HepG2 (cell line): ENCODE results near the gene MORF4L1. TPM values are rescaled to one million over a fixed set of nuclear protein-coding genes. Genes with fewer than 3 reads are reported as not detected.
A peak's percentile ranks its signal among the peaks of the same experiment; 100 is the strongest.

ENCODE experiments used
- ATAC-seq: fragments of 200-7000 bp; cut with Tn5 transposase; 3 replicates; pipeline ENCODE4 v1.9.1; 2020; ENCODE audit warnings: mild to moderate bottlenecking, moderate library complexity
- BruUV-seq: library from RNA; stranded (reverse); fragments of 400-500 nt; replicated peaks from 2 replicates; lab custom pipeline; 2021; lab: Mats Ljungman, UMichigan
- CTCF ChIA-PET: fragments of 300-600 bp; formaldehyde crosslinking; extraction: SDS; loops from one replicate; lab custom pipeline; 2021; ENCODE audit warnings: low total read pairs, inconsistent platforms, low intra/inter-chr PET ratio; lab: Yijun Ruan, JAX
- POLR2A ChIA-PET: fragments of 350-600 bp; sonication (Branson Sonifier 250); formaldehyde crosslinking; loops from one replicate; lab custom pipeline; 2020; ENCODE audit warnings: antibody characterized with exemption, inconsistent platforms; lab: Yijun Ruan, JAX
- DNase-seq: peaks from one replicate; pipeline ENCODE4 v3.0.0-alpha.2; 2015; ENCODE audit warnings: low spot score
- FAIRE-seq: peaks from 3 replicates; lab custom pipeline; 2011; peaks lifted over from hg19 to GRCh38; lab: Jason Lieb, UNC
- H2AFZ ChIP-seq: one replicate; pipeline ENCODE4 v1.6.1; 2011; ENCODE audit warnings: low read length, inconsistent platforms
- H3K27ac ChIP-seq: fragments of 300-600 bp; 3 replicates; pipeline ENCODE4 v1.8.0; 2011; ENCODE audit warnings: mixed run types, mild to moderate bottlenecking, mixed read lengths, low read length, inconsistent platforms; ENCODE audit not compliant: insufficient read depth; ENCODE audit errors: extremely low read length
- H3K27me3 ChIP-seq, 2 experiments: fragments of 200-600 bp in 1 of 2; 2 replicates in 1 of 2; 3 replicates in 1 of 2; pipeline versions ENCODE4 v1.6.0 to v1.8.0; 2011; ENCODE audit warnings: low read length in 2 of 2, mild to moderate bottlenecking in 2 of 2, moderate library complexity in 2 of 2, inconsistent platforms in 1 of 2; ENCODE audit not compliant: insufficient read depth in 2 of 2, control insufficient read depth in 1 of 2
- H3K36me3 ChIP-seq, 2 experiments: fragments of 200-600 bp in 1 of 2; replicated peaks in 1 of 2; 2 replicates in 1 of 2; 3 replicates in 1 of 2; pipeline versions ENCODE4 v1.5.1 to v1.8.0; 2011; ENCODE audit warnings: low read length in 2 of 2, inconsistent platforms in 1 of 2; ENCODE audit not compliant: insufficient read depth in 2 of 2, control insufficient read depth in 1 of 2
- H3K4me1 ChIP-seq: 2 replicates; pipeline ENCODE4 v1.5.1; 2012; ENCODE audit warnings: low read length, inconsistent platforms; ENCODE audit not compliant: insufficient read depth
- H3K4me2 ChIP-seq: 2 replicates; pipeline ENCODE4 v1.6.0; 2011; ENCODE audit warnings: low read depth, low read length, inconsistent platforms
- H3K4me3 ChIP-seq, 3 experiments: fragments of 200-600 bp in 1 of 3; sonication (generic), shearing (Covaris generic) in 1 of 3; replicated peaks in 1 of 3; 2 replicates each; pipeline ENCODE4 v1.5.1; 2011 to 2016; ENCODE audit warnings: low read length in 3 of 3, inconsistent platforms in 2 of 3, low read depth in 2 of 3, mild to moderate bottlenecking in 2 of 3, control low read depth in 1 of 3, mixed read lengths in 1 of 3; ENCODE audit not compliant: insufficient read depth in 1 of 3
- H3K79me2 ChIP-seq: one replicate; pipeline ENCODE4 v1.6.1; 2011; ENCODE audit warnings: low read length, inconsistent platforms; ENCODE audit not compliant: insufficient read depth
- H3K9ac ChIP-seq: 2 replicates; pipeline ENCODE4 v1.6.0; 2011; ENCODE audit warnings: mild to moderate bottlenecking, low read depth, low read length, inconsistent platforms; ENCODE audit not compliant: insufficient read depth
- H3K9me3 ChIP-seq: 2 replicates; pipeline ENCODE4 v1.5.1; 2012; ENCODE audit warnings: mild to moderate bottlenecking, low read length
- H4K20me1 ChIP-seq: 2 replicates; pipeline ENCODE4 v1.6.0; 2011; ENCODE audit warnings: inconsistent platforms, mild to moderate bottlenecking, low read length, moderate library complexity; ENCODE audit not compliant: insufficient read depth
- HMG20A ChIP-seq: IDR thresholded peaks from 2 replicates; pipeline ENCODE4 v1.6.1; 2016; ENCODE audit warnings: borderline replicate concordance
- HNF4A ChIP-seq: sonication (generic); formaldehyde crosslinking; IDR thresholded peaks from 2 replicates; pipeline ENCODE4 v1.4.0; 2020; ENCODE audit warnings: missing genetic modification reagents
- PHF20 ChIP-seq: sonication (generic); formaldehyde crosslinking; IDR thresholded peaks from 2 replicates; pipeline ENCODE4 v1.5.0; 2020; ENCODE audit warnings: mild to moderate bottlenecking, missing genetic modification reagents
- POGZ ChIP-seq: sonication (generic); formaldehyde crosslinking; IDR thresholded peaks from 2 replicates; pipeline ENCODE4 v1.4.0; 2020; ENCODE audit warnings: mild to moderate bottlenecking, missing genetic modification reagents
- SALL1 ChIP-seq: sonication (generic); formaldehyde crosslinking; IDR thresholded peaks from 2 replicates; pipeline ENCODE4 v1.8.0; 2022; ENCODE audit warnings: mild to moderate bottlenecking, missing genetic modification reagents
- SOX6 ChIP-seq, 2 experiments: fragments of 450-650 bp in 1 of 2; sonication (generic) in 1 of 2; formaldehyde crosslinking in 1 of 2; IDR thresholded peaks; 2 replicates each; pipeline versions ENCODE4 v1.4.0 to v1.6.1; 2017 to 2020; ENCODE audit warnings: antibody characterized with exemption in 1 of 2, mild to moderate bottlenecking in 1 of 2, missing genetic modification reagents in 1 of 2
- SRSF4 ChIP-seq: fragments of 200-400 bp; formaldehyde crosslinking; IDR thresholded peaks from one replicate; pipeline ENCODE4 v1.6.1; 2018; ENCODE audit warnings: mild to moderate bottlenecking, low read depth, low read length, moderate library complexity; ENCODE audit not compliant: poor library complexity, severe bottlenecking
- SRSF9 ChIP-seq: fragments of 200-400 bp; formaldehyde crosslinking; IDR thresholded peaks from 2 replicates; pipeline ENCODE4 v1.6.1; 2018; ENCODE audit warnings: borderline replicate concordance, mild to moderate bottlenecking, low read depth, low read length; ENCODE audit not compliant: insufficient read depth, poor library complexity, severe bottlenecking
- ZFP36 ChIP-seq: fragments of 150-350 bp; IDR thresholded peaks from 2 replicates; pipeline ENCODE4 v1.6.1; 2018; ENCODE audit warnings: borderline replicate concordance, low read length, low read depth; ENCODE audit not compliant: partially characterized antibody
- ZNF331 ChIP-seq: sonication (generic); formaldehyde crosslinking; IDR thresholded peaks from 2 replicates; pipeline ENCODE4 v1.4.0; 2020; ENCODE audit warnings: missing genetic modification reagents
- ZNF781 ChIP-seq: sonication (generic); formaldehyde crosslinking; IDR thresholded peaks from 2 replicates; pipeline ENCODE4 v1.5.1; 2020; ENCODE audit warnings: borderline replicate concordance, mild to moderate bottlenecking, missing genetic modification reagents; ENCODE audit errors: not compliant biosample characterization
- WGBS: methylation state at CpG from one replicate; pipeline ENCODE4 v1.1.6; 2017; ENCODE audit warnings: low lambda C conversion rate; 5-methylcytosine and 5-hydroxymethylcytosine counted together
- in situ Hi-C: cut with HindIII; loops from 2 replicates; pipeline ENCODE4 v1.10.0; 2017; ENCODE audit warnings: low pct_unique_long_range_greater_than_20kb; ENCODE audit not compliant: extremely low pct_ligation_motif_present
- intact Hi-C: fragments of 100-400 bp; cut with micrococcal nuclease; formaldehyde crosslinking; loops from one replicate; pipeline ENCODE4 v1.10.0; 2022; ENCODE audit not compliant: unreplicated experiment
- polyA plus RNA-seq, 8 experiments: library from polyadenylated mRNA; depleted of rRNA in 3 of 8; stranded (reverse) in 7 of 8; unstranded in 1 of 8; fragments of >200 nt; fragmentation: Illumina TruSeq in 4 of 8; extraction: Trizol in 4 of 8; gene quantifications; 2 replicates each; pipeline versions ENCODE4 v1.2.1 to v1.2.3, GENCODE V29; 2011 to 2016; ENCODE audit warnings: low read depth in 4 of 8, missing spikeins in 1 of 8, mixed read lengths in 1 of 8; ENCODE audit not compliant: insufficient read depth in 1 of 8
- total RNA-seq, 5 experiments: library from RNA; depleted of rRNA; stranded (reverse); fragments of >200 nt; fragmentation: Illumina TruSeq; extraction: Trizol; gene quantifications; 2 replicates each; pipeline ENCODE4 v1.2.3, GENCODE V29; 2016; ENCODE audit warnings: low read depth in 1 of 5
- TF ChIP-seq, protein P1 (sequence below): sonication (generic); formaldehyde crosslinking; IDR thresholded peaks from 2 replicates; pipeline ENCODE4 v1.4.0; 2020; ENCODE audit warnings: mild to moderate bottlenecking, missing genetic modification reagents, borderline replicate concordance
- TF ChIP-seq, protein P2 (sequence below): sonication (generic); formaldehyde crosslinking; IDR thresholded peaks from 2 replicates; pipeline ENCODE4 v1.5.0; 2020; ENCODE audit warnings: missing genetic modification reagents
- TF ChIP-seq, protein P3 (sequence below): sonication (generic); formaldehyde crosslinking; IDR thresholded peaks from 2 replicates; pipeline ENCODE4 v1.4.0; 2020; ENCODE audit warnings: missing genetic modification reagents, low read depth, mild to moderate bottlenecking, borderline replicate concordance

The MORF4L1 gene
- total and polyA plus RNA-seq, 2 of the 13 experiments (the other 11 are each of a cell fraction or from before 2014, with no cell fraction given) = 218 to 219 TPM

- no TSS peak for BruUV-seq
- ATAC-seq = no peak
- Histone ChIP-seq H3K9me3 (no peaks in the 10 kb centered on the region), H3K4me1 (peaks cover 62% of the 10 kb centered on the region), H3K79me2 (no peaks in the 10 kb centered on the region), H3K27ac (no peak overlapping the region), H3K36me3 (peaks cover 9 to 42% of the 10 kb centered on the region in 2 experiments; a peak in 4 of 5 replicates), H2AFZ (no peak overlapping the region), H4K20me1 (peaks cover 4% of the 10 kb centered on the region; the same call in 1 of the 2 replicates), H3K4me3 (no peak overlapping the region), H3K4me2 (no peak overlapping the region), H3K9ac (no peak overlapping the region), H3K27me3 (no peaks in the 10 kb centered on the region)
- 98% methylated on average over 3 of the region's 3 CpGs for WGBS
- in situ Hi-C loops = no loop called here
- DNase-seq = no peak
- intact Hi-C loops = no loop called here
- FAIRE-seq = no peak
- ChIA-PET POLR2A (interaction anchor here (1.0 kb wide), 1 partner anchor 66 kb away, joined by 4 read pairs; no protein-coding TSS in a partner anchor), CTCF (no interaction called here)
- TF ChIP-seq, protein P1, sequence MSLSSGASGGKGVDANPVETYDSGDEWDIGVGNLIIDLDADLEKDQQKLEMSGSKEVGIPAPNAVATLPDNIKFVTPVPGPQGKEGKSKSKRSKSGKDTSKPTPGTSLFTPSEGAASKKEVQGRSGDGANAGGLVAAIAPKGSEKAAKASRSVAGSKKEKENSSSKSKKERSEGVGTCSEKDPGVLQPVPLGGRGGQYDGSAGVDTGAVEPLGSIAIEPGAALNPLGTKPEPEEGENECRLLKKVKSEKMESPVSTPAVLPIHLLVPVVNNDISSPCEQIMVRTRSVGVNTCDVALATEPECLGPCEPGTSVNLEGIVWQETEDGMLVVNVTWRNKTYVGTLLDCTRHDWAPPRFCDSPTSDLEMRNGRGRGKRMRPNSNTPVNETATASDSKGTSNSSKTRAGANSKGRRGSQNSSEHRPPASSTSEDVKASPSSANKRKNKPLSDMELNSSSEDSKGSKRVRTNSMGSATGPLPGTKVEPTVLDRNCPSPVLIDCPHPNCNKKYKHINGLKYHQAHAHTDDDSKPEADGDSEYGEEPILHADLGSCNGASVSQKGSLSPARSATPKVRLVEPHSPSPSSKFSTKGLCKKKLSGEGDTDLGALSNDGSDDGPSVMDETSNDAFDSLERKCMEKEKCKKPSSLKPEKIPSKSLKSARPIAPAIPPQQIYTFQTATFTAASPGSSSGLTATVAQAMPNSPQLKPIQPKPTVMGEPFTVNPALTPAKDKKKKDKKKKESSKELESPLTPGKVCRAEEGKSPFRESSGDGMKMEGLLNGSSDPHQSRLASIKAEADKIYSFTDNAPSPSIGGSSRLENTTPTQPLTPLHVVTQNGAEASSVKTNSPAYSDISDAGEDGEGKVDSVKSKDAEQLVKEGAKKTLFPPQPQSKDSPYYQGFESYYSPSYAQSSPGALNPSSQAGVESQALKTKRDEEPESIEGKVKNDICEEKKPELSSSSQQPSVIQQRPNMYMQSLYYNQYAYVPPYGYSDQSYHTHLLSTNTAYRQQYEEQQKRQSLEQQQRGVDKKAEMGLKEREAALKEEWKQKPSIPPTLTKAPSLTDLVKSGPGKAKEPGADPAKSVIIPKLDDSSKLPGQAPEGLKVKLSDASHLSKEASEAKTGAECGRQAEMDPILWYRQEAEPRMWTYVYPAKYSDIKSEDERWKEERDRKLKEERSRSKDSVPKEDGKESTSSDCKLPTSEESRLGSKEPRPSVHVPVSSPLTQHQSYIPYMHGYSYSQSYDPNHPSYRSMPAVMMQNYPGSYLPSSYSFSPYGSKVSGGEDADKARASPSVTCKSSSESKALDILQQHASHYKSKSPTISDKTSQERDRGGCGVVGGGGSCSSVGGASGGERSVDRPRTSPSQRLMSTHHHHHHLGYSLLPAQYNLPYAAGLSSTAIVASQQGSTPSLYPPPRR (CRISPR knock-in tag) = no peak
- TF ChIP-seq POGZ (CRISPR knock-in tag) = peak; percentile 30; the same call in 1 of the 2 replicates
- TF ChIP-seq HNF4A (CRISPR knock-in tag) = peak; percentile 15; the same call in 1 of the 2 replicates
- no peak for TF ChIP-seq ZNF781 (CRISPR knock-in tag)
- TF ChIP-seq SALL1 (CRISPR knock-in tag) = 0 out of 2 replicates have a peak, but pooled peaks have one; percentile 22
- no peak for TF ChIP-seq SOX6 (IDR thresholded peaks at IDR 0.05)
- TF ChIP-seq SOX6 (CRISPR knock-in tag; IDR thresholded peaks at IDR 0.05) = 0 out of 2 replicates have a peak, but pooled peaks have one; percentile 19
- TF ChIP-seq, protein P2, sequence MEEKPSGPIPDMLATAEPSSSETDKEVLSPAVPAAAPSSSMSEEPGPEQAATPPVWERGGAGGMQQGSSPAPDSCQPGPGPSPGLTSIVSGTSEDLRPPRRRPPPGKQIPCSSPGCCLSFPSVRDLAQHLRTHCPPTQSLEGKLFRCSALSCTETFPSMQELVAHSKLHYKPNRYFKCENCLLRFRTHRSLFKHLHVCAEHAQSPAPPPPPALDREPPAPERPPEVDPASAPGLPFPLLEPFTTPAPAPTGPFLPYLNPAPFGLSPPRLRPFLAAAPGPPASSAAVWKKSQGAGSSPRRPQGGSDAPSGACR (CRISPR knock-in tag) = no peak
- no peak for TF ChIP-seq SRSF9
- TF ChIP-seq ZFP36 = no peak
- no peak for TF ChIP-seq SRSF4
- no peak for TF ChIP-seq HMG20A (CRISPR knock-in tag)
- TF ChIP-seq PHF20 (CRISPR knock-in tag) = no peak
- TF ChIP-seq ZNF331 = no peak
- TF ChIP-seq, protein P3, sequence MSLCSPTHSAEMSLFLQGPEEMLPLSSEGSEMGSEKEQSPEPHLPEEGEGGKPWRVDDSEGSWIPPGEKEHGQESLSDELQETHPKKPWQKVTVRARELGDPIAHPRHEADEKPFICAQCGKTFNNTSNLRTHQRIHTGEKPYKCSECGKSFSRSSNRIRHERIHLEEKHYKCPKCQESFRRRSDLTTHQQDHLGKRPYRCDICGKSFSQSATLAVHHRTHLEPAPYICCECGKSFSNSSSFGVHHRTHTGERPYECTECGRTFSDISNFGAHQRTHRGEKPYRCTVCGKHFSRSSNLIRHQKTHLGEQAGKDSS = no peak
These were observed 40.3 kb downstream of the MORF4L1 start for GRCh38 chr15:78913012-78913411.
